ENCODE results near the gene BRF1.

Gene BRF1

DNA sequence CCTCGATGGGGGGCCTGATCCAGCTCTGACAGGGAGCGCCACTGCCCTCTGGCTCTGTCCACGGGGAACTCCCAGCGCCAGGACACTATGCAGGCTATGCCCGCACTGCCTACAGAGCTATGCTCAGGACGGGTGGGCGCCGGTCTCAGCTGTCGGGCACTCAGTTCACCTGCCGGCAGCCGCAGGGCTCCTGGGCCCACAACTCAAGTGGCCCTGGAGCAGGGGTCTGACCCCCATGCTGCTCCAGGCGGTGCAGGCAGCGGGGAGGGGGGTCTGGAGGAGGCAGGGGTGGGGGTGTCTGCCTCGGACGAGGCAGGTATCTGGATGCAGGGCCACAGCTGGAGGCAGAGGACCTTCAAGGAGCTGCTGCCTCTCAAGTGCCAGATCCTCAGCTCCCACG, 91.2 kb downstream of the BRF1 start:
- no peak for DNase-seq (ENCODE audit: low read depth)

DNA sequence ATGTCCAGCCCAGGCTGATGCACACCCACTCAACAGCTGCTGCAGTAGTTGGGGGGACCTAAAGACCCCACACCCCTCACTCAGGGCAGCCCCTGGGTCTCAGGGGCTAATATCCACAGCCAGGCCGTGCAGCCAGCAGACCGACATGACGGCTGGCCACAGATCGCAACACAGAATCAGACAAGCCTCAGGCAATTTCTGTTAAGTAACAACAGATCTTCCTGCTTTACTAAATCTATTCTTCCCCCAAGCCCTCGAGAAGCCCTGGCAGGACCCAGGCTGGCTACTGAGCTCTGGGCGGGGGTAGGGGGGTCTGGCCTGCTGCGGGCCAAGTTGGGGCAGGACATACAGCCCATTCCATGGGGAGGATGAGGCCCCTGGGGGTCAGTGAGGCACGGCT, 91.7 kb downstream of the BRF1 start:
- DNase-seq (ENCODE audit: low read depth) = no peak

DNA sequence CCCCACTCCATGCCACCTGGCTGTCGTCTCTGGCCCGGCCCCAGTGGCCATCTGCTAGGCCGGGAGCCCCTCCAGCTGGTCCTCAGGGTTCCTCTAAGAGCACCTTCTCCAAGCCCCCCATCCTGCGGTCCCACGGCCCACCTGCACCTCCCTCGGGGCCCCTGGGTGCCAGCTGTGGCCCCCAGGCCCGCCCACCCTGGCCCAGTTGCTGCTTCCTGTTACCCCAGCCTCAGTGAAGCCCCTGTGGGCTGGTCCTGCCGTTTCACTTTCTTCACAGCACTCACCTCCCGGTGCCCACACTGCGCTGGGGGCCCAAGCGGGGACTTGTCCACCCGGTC, 92.1 kb downstream of the BRF1 start:
- DNase-seq (ENCODE audit: low read depth) = no peak

DNA sequence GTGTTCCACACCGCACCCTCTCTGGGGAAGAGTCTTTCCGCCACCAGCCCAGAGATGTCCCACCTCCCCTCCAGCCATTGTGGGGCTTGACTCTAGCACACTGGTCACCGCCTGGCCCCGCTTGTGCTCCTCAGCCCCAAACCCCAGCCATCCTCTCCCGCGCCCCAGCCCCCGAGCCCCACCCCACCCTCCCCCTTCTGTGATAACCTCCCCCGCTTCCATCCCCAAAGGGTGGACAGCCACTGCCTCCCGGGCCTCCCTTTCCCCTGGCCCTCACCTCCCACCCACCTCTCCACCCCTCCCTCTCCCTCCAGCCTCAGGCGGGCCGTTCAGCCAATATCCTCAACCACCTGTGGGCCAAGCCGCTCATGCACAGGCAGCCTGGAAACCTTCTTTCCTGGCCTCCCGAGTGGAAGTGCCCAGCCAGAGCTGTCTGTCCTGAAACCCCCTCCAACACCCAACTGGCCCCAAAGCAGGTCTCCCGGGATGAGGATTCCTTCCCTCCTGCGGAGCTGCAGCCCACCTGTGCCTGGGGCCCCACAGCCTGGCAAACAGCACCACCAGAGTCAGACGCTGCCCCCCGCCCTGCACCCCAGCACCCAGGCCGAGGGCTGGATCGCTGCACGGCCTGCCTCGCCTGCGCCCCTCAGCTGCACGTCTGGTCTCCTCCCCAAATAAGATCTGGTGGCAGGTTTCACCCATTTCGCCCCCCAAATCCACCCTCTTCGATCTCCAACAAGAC, 92.6 kb downstream of the BRF1 start:
- no peak for DNase-seq (ENCODE audit: low read depth)

DNA sequence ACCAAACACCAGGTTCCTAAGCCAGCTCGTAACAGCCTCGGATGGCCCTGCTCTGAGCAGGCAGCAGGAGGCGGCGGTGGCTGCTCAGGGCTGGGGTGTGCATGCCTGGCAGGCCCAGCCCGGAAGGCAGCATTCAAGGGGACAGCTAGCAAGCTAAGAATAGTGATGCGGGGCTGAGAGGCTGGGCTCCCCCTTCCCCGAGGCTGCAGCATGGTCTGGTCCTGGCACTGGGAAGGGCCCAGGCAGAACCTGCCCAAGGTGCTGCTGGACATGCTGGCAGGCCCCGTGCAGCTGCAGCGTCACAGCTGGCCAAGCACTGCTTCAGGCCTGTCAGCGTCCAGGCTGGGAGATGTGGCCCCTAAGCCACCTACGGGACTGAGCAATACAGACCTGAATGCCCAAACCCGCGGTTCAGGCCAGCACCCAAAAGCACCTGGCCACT, 93.3 kb downstream of the BRF1 start:
- no peak for DNase-seq (ENCODE audit: low read depth)

DNA sequence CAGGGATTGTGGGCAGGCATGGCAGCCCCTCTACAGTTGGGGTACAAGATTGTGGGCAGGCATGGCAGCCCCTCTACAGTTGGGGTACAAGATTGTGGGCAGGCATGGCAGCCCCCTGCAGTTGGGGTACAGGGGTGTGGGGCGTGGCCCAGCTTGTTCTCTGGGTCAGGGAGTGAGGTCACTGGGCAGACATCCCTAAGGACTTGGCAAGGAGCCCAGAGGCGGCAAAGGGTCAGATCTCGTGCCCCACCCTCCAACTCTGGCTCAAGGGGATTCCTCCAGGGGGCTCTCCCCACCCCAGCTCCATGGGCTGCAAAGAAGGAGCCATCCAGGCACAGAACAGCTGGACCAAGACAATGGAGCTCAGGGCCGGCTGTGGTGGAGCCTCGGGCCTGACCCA, 93.9 kb downstream of the BRF1 start:
- DNase-seq (ENCODE audit: low read depth) = no peak

DNA sequence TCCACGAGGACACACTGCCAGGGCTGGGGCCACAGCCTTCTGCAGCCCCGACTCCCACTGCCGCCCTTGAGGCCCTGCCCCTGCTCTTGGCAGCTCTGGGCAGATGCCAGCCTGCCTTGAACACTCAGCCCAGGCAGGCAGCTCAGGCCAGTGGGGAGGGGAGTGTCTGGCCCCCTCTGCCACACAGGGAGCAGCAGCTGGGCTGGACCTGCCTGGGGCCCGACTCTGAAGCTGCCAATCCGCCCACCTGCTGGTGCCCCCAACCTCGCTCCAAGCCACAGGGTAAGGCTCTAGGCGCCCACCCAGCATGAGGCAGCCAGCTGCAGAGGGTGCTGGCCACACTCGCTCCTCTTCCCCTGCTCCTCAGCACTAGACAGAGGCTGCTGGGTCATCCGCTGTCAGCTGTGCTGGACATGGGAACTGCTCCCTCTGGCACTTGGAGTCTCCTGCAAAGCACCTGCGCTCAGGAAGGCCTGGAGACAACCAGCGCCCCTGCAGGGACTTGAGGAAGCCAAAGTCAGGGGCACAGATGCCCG, 95.1 kb downstream of the BRF1 start:
- no peak for DNase-seq (ENCODE audit: low read depth)

DNA sequence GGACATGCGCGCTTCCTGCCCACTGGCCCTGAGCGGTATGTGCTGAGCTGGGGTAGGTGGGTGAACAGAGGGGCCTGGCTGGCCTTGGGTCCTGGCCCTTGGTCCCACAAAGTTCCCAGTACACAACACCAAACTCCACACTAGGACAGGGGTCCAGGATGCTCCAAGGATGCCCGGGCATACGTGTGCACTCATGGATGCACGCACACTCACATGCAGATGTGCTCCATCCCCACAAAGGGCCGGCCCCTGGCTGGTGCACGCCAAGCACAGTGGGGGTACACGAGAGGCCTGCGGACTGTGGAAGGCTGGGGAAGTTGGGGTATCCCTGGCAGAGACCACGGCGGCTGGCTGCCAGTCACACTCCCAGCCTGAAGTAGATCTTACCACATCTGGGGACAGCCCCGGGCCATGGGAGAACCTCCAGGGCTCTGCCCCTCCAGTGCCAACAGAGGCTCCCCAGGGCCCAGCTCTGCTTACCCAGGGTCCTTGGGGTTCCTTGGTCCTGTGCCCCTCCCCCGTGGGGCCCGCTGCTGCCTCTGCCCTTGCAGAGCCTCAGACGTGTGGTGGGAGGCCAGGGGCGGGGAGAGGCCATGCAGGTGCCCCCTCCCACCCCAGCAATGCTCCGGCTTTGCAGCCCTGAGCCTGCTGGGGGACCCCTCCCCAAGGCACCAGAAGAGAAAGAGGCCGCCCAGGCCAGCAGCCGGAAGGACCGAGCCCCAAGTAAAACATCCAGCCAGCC, 95.7 kb downstream of the BRF1 start:
- no peak for DNase-seq (ENCODE audit: low read depth)

DNA sequence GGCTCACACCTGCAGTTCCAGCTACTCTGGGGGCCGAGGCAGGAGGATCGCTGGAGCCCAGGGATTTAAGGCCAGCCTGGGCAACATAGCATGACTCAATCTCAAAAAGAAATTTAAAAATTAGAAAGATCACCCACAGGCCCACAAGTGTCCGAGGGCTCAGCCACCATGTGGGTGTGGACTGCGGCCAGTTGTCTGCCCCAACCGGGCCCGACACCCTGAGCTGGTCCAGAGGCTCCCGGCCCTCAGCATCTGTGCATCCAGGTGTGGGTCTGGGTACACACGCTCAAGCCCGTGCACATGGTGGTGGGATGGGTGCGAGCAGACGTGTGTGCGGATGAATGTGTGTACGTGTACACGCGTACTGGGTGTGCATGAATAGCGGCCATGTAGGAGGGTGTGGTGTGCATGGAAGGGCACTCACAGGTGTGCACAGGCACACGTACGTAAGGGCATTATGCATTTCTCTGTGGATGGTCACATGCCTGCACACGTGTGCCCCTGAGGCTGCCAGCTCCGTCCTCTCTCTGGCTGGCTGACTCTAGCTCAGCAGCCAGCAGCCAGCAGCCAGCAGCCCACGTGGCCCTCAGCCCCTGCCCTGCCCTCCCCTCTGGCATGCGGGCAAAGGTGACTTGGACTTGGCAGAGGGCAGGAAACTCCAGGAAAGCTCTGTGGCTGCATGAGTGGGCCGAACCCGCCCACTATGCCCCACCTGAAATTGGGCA, 96.4 kb downstream of the BRF1 start:
- peak; percentile 5 for DNase-seq (ENCODE audit: low read depth)

DNA sequence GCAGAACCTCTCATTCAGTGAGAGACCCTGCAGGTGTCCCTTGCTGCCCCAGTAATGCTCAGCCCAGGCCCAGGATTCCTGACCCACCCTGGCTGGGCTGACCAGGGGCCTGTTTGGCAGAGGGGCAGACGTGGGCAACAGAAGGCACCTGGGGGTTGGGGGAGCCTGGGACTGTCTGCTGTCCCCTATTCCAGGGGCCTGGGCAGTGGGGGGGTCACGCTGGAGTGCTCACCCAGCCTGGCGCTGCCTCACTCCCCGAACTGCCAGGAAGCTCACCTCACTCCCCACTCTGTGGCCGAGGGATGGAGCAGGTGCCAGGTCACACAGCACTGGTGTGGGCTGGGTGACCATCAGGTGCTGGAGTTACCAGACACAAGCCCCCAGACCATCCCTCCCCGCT, 97.1 kb downstream of the BRF1 start:
- no peak for DNase-seq (ENCODE audit: low read depth)

DNA sequence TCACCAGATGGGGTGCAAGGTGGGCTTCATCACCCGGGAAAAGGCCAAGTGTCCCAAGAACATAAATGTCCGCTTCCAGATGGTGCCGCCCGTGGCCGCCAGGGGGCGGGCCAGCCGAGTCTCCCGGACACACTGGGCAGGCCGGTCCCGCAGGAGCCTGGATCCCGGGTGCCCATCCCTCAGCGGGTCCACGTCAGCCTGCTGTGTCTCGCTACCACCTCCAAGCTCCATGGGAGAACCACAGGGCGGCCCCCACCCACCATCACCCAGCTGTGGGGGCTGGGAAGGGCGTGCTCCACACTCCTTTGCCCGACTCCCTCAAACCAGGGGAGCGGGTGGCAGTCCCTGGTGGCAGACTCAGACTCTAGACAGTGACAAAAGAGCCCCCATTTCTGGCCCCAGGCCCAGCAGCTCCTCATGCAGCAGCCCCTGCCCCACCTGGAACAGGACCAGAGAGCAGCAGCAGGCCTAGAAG, 97.7 kb downstream of the BRF1 start:
- DNase-seq (ENCODE audit: low read depth) = peak; percentile 22

DNA sequence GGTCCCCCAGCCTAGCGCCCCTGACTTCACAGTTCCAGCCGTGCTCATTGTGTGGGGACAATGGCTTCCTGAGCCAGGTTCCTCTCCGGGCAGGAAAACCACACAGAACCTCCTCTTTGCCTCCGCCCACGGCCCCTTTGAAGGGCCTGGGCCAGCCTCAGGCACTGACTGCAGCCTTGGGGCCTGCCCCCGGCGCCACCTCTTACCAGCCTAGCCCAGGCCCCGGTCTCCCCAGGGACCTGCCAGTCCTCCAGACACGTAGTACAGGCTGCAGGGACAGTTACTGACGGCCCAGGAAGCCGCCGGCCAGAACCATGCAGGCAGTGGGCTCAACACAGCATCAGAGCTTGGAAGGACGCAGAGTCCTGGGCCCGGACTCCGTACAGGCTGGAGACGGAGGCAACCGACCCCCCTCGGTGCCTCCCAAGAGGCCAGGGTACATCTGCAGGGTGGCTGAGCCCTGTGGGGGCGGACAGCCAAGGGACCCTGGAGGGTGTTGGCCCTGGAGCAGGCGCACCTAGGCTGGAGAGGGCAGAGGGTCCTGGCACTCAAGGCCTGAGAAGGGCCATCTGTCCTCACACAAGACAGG, 98.8 kb downstream of the BRF1 start:
- no peak for DNase-seq (ENCODE audit: low read depth)

DNA sequence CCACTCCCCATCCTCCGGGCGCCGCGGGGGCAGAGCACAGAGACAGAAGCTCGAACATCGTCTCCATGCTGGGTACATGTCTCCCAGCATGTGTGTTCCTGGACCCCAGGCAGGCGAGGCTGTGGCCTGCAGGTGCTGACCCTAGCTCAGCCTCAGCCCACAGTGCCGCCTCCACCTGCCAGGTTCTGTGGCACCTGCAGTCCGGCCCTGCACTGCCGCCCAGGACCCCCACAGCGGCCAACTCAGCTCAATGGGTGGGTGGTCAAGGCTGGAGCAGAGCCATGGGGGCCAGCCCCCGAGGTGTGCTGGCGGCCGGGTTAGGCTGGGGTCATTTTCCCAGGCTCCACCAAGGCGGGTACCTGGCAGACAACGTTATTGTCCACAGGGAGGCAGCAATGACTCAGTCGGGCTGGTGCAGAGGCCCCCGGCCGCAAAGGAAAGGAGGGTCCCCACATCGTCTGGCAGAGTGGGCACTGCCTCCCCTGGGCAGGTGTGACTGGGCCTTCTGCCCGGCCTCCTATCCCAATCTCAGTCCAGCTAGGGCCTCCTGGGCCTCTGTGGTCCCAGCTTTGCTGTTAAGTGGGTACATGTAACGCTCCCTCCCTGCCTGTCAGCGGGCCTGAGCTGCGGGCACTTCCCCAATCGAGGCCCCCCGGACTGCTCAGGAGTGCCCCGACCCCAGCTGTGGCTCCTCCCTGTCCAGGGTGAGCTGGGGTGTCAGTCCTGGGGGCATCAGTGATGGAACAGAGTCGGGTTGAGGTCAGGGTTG, 99.5 kb downstream of the BRF1 start:
- no peak for DNase-seq (ENCODE audit: low read depth)

DNA sequence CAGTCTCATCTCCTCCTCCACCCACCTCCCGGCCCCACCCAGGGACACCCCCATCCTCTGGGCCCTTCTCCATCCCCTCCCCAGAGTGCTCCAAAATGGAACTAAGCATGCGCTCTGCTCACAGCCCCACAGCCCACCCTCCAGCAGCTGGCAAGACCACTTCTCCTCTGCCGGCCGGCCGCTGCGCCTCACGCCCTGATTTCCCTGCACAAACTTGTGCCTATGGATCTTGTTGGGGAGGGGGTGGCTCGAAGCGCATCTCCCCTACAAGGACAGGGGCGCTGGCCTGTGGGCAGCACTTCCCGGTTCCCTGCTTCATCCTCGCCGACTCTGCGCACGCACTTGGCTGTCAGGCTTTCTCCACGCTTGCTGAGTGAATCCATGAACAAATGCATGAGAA, 100.2 kb downstream of the BRF1 start:
- no peak for DNase-seq (ENCODE audit: low read depth)

DNA sequence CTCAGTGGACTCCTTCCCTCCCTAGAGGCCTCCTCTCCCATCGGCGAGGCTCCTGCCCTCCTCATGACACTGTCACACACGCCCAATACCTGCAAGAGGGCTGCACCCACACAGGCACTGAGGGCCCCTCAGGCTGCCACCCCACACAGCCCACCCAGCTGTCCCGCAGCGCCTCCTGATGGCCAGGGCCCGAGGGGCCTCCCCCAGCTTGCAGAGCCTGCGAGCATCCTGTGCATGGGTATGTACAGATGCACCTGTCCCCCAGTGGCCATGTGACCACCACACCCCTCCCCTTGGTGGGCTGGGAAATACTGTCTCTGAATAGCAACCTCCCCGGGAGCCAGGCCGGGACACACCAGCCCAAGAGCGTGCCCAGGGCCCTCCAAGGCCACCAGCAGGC, 100.7 kb downstream of the BRF1 start:
- DNase-seq (ENCODE audit: low read depth) = no peak

DNA sequence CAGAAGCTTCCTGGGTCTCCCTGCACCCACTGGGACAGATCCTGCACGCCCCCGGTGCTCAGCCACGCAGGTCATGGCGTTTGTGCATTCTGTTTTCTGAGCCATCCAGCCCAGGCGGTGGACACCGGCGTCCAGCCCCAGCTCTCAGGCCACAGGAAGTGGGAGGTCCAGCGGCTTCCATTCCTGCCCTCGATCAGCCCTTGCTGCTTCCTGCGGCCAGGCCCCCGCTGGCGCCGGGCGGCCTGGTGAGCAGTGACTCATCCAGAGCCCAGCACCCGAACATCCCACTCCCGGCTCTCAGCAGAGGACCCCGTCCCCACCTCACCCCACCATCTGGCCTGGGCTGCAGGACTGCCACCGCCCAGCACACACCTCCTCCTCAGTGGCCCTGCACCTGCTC, 101.7 kb downstream of the BRF1 start:
- DNase-seq (ENCODE audit: low read depth) = no peak

DNA sequence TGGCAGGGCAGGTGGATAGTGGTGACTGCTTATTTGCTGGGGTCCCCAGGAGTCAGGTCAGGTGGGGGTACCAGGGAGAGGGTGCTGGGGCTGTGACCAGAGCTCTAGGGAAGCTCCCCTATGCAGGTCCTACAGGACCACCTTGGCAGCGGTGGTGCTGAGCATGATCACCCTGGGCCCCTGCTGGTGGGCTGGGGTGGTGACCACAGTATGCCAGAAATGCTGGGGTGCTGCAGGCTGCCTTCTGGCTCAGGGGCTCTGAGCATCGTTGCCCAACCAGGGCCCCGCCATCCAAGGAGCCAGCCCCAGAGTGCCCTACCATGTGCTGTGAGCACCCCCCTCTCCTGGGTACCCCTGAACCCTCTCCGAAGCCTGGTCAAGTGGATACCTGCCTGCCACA, 102.2 kb downstream of the BRF1 start:
- no peak for DNase-seq (ENCODE audit: low read depth)

DNA sequence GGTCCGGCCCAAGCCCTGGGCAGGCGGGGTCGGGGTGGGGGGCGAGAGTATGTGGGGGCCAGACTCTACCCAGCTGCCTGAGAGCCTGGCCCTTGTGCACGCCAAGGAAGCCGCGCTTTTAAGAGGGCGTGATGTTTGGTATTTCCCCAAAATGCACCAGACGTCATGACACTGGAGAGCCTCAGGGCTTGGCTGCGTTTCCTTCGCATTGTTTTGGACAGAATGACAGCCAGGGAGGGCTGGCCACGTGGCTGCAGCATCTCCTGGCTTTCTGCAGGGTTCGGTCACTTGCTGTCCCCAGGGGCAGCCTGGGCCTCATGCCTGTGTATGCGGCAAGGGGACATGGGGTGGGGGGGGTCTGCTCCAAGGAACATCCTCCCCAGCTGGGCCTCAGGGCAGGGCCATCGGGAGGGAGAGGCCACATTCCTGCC, 103.6 kb downstream of the BRF1 start:
- DNase-seq (ENCODE audit: low read depth) = peak; percentile 10

DNA sequence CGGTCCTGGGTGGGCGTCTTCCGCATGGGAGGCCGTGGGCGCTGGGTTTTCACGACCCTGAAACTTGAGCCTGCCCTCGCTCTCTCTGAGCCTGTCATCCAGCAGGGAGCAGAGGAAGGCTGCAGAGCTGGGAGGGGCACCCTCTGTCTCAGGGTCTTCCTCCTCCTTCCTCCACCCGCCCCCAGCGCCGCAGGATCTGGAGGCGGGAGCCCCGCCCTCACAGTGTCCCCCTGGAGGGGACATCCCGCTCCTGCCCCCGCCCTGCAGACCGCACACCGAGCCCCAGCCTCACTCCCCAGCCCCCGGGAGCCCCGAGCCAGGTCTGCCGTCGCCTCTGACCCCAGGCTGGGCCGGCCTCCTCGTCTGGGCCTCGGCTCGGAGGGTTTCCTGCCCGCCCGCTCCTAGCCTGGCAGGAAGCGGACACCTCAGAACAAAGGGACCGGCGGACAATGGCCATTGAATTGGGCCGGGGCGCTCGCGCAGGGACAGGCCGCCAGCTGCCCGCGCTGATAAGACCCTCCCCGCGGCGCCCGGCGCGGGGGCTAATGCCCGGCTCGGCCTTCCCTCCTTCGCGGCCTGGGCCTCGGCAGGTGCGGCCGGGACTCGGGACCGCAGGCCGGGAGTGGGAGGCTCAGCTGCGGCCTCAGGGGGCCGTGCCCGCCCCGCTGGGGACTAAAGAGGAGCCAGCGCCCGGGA, 104.4 kb downstream of the BRF1 start:
- DNase-seq (ENCODE audit: low read depth) = no peak

DNA sequence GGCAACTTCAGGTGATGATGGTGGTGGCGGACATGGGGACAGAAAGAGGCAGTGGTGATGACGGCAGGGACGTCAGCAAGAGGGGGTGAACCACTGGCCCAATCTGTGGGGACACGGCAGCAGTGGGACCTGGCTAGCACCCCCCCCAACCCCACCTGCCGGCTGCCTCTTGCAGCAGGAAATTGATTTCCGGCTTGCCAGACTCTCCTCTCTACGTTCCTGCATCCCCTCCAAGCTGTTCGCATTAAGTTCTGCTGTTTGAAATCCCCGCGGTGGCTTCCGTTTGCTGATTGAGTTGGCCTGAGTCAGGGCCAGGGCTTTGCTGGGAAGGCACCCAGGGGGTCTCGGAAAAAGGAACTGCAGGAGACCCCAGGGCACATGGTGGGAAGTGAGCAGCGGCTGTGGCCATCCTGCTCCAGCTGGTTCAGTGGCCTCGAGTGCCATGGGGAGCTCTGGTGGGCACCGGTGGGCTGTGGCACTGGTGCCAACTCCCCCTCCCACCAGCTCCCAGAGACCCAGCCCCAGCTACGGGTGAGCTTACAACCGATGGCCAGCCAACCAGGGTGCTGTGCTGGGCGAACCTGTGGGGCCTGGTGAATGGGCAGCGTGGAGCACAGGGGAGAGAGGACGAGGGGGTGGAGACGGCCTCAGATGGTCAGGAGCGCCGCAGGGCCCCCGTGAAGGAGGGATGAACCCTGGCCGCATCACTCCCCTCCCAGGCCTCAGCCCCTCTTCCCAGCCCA, 105.1 kb downstream of the BRF1 start:
- no peak for DNase-seq (ENCODE audit: low read depth)

All from fibroblast of the conjunctiva (primary cell).